Sigmoid colon (tissue), 4 donors: Measurements from ENCODE around the gene GLS.

ENCODE experiments used
- CTCF ChIP-seq, 4 experiments: fragments of 450-650 bp in 3 of 4; fragments of 200-600 bp in 1 of 4; IDR thresholded peaks; one replicate each; pipeline ENCODE4 v1.5.1; 2016 to 2019; ENCODE audit warnings: antibody characterized with exemption in 4 of 4, mild to moderate bottlenecking in 3 of 4, moderate library complexity in 2 of 4
- EP300 ChIP-seq, 4 donors: sonication (generic); formaldehyde crosslinking; IDR thresholded peaks; one replicate each; pipeline ENCODE4 v1.6.1; 2017; ENCODE audit warnings: antibody characterized with exemption in 4 of 4

DNA sequence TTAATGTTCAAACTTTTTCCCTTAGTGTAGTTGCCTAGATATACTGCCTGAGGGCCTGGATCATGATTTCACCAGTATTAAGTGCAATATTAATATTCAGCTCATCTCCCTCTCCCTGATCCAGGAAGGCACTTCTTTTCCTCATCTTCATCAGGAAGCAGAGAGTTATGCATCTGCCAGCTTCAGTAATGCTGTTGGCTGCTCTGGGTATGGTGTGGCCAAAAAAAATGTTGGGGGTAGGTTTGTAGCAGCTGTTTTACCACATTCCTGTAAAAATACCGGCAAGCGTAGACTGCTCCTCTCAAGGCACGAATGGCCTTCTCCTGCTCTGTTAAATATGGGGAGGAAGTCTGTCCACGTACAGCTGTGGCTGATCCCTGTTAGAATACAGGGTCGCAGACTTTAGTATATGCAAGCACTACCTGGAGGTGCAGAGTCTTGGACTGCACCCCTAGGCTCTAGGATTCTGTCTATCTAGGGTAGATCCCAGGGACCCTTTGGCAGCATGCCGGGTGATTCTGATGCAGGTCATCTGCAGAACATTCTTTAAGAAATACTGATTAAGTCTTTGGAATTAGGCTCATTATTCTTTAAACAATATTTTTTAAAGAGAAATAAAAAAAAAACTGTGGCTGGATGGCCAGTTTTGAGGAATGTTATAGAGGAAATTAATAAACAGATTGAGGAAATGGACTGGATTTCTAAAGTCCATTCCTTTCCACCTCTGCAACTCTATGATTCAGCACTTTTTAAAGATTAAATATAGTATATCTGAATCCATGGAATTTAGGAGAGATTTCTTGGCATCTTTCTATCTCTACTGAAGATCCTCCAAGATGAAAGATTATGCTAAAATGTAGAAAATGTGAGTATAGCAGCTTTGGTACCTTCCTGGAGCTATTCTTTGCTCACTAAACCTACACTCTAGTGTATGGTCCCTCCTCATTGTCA, 21.0 kb upstream of the GLS start:
- no peak for TF ChIP-seq CTCF (IDR thresholded peaks at IDR 0.05)
- TF ChIP-seq EP300 (IDR thresholded peaks at IDR 0.05), result no peak
